NB4 (cell line): Measurements from ENCODE around the gene FKBP4.

Source experiments
- DNase-seq: peaks from one replicate; pipeline ENCODE4 v3.0.0; 2010; ENCODE audit warnings: low read depth
- H3K4me3 ChIP-seq: one replicate; pipeline ENCODE4 v1.5.1; 2011; ENCODE audit warnings: mild to moderate bottlenecking, low read depth, low read length, moderate library complexity
- CTCF ChIP-seq: IDR thresholded peaks from one replicate; pipeline ENCODE4 v1.5.1; 2012; ENCODE audit warnings: low read depth, low read length
- MAX ChIP-seq: IDR thresholded peaks from 2 replicates; pipeline ENCODE4 v1.6.1; 2011; ENCODE audit warnings: low read depth, low read length
- MYC ChIP-seq: IDR thresholded peaks from 2 replicates; pipeline ENCODE4 v1.6.1; 2011; ENCODE audit warnings: low read depth, low read length
- POLR2A ChIP-seq: IDR thresholded peaks from 2 replicates; pipeline ENCODE4 v1.6.1; 2011; ENCODE audit warnings: mild to moderate bottlenecking; ENCODE audit not compliant: insufficient read length; ENCODE audit errors: extremely low read depth

The FKBP4 gene

GRCh38 chr12:2785017-2785416 is 9.8 kb upstream of the FKBP4 start:
- TF ChIP-seq MAX (no peak), MYC (no peak), POLR2A (no peak), CTCF (no peak)
- H3K4me3 ChIP-seq = no peak overlapping the region
- DNase-seq = no peak

- no peak for TF ChIP-seq CTCF
- TF ChIP-seq POLR2A = no peak
- no peak for TF ChIP-seq MAX
- TF ChIP-seq MYC = no peak
- DNase-seq = no peak
- H3K4me3 ChIP-seq = no peak overlapping the region
Observed at GRCh38 chr12:2791089-2791488, 3.7 kb upstream of the FKBP4 start.

GRCh38 chr12:2792671-2793500 is 1.9 kb upstream of the FKBP4 start:
- DNase-seq = no peak
- H3K4me3 ChIP-seq = no peak overlapping the region
- TF ChIP-seq POLR2A (no peak), CTCF (no peak), MAX (no peak), MYC (no peak)

- no peak overlapping the region for H3K4me3 ChIP-seq
- TF ChIP-seq MYC (no peak), POLR2A (no peak), CTCF (no peak), MAX (no peak)
- DNase-seq = no peak
Observed at GRCh38 chr12:2793561-2793960, 1.2 kb upstream of the FKBP4 start.

GRCh38 chr12:2794191-2794735 is 507 bp upstream of the FKBP4 start:
- DNase-seq = no peak
- TF ChIP-seq MAX = no peak
- no peak for TF ChIP-seq CTCF
- no peak for TF ChIP-seq POLR2A
- no peak for TF ChIP-seq MYC
- no peak overlapping the region for H3K4me3 ChIP-seq
